ENCODE results near the gene CRYBB1.

Gene CRYBB1

DNA sequence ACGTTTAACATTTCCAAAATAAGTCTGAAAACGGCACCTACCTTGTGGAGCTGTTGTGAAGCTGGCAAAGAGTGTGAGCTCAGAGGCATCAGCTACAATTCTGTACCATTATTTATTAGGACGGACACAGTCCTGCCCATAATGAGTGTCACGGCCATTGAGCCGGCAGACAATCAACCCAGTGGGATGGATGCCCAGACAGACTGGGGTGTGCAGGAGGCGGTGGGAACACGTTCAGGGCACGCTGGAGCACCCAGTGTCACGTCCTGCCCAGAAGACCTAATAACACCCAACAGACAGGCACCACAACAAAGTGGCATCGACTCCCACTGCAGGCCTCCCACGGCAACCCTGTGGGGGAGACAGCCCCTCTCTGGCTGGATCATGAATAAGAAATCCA, 62.3 kb downstream of the CRYBB1 start:
- H3K4me1 ChIP-seq, result peaks cover 0 to 12% (median 9%) of the 10 kb centered on the region in 4 donors
- H3K9me3 ChIP-seq, result no peaks in the 10 kb centered on the region
- intact Hi-C loops (cut with DNase I; ENCODE audit: low total_unique reads), result no loop called here
- TF ChIP-seq, protein P1, sequence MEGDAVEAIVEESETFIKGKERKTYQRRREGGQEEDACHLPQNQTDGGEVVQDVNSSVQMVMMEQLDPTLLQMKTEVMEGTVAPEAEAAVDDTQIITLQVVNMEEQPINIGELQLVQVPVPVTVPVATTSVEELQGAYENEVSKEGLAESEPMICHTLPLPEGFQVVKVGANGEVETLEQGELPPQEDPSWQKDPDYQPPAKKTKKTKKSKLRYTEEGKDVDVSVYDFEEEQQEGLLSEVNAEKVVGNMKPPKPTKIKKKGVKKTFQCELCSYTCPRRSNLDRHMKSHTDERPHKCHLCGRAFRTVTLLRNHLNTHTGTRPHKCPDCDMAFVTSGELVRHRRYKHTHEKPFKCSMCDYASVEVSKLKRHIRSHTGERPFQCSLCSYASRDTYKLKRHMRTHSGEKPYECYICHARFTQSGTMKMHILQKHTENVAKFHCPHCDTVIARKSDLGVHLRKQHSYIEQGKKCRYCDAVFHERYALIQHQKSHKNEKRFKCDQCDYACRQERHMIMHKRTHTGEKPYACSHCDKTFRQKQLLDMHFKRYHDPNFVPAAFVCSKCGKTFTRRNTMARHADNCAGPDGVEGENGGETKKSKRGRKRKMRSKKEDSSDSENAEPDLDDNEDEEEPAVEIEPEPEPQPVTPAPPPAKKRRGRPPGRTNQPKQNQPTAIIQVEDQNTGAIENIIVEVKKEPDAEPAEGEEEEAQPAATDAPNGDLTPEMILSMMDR (IDR thresholded peaks at IDR 0.05), result no peak
- no peaks in the 10 kb centered on the region for H3K27me3 ChIP-seq
- H3K36me3 ChIP-seq, result no peaks in the 10 kb centered on the region
- H3K4me3 ChIP-seq, result no peak overlapping the region
- H3K27ac ChIP-seq, result no peak overlapping the region
- DNase-seq, result no peak

DNA sequence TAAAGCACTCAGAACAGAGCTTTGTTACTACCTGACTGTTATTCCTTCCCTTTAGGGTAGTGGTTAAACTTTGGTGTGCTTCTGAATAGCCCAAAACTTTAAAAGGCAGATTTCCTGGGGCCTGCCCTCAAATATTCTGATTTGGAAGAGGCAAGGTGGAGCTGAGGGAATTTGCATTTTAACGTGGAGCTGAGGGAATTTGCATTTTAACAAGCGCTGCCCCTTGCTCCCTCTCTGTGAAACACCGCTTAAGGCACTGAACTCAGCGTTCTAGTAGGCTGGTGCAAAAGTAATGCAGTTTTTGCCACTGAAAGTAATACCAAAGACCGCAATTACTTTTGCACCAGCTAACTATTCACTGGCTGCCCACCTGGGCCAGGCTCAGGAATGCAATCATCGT, 62.9 kb downstream of the CRYBB1 start:
- no peak overlapping the region for H3K27ac ChIP-seq
- intact Hi-C loops (cut with DNase I; ENCODE audit: low total_unique reads), result no loop called here
- no peaks in the 10 kb centered on the region for H3K27me3 ChIP-seq
- H3K9me3 ChIP-seq, result no peaks in the 10 kb centered on the region
- H3K4me1 ChIP-seq, result peaks cover 0 to 17% (median 14%) of the 10 kb centered on the region in 4 donors
- no peaks in the 10 kb centered on the region for H3K36me3 ChIP-seq
- no peak for DNase-seq
- TF ChIP-seq, protein P1 (IDR thresholded peaks at IDR 0.05), result no peak
- no peak overlapping the region for H3K4me3 ChIP-seq

DNA sequence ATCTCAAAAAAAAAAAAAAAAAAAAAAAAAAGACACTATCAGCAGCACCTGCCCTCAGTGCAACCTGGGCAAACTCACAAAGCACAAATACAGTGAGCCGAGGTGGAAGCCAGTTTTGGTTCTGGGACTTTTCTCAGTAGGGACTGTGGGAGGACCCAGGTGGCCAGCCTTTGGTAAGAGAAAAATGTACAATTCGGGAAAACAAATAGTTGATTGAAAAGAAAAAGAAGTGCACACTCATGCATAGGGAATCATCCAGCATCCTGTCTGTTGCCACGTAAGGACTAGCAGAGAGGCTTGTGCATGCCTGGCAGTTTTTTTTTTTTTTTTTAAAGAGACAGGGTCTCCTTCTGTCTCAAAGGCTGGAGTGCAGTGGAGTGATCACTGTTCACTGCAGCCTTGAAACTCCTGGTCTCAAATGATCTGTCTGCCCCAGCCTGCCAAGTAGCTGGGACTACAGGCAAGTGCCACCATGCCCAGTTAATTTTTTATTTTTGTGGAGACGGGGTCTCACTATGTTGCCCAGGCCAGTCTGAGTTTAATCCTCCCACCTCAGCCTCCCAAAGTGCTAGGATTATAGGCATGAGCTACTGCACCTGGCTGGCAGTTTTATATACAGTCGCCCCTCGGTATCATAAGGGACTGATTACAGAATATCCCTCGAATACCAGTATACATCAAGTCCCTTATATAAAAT, 64.6 kb downstream of the CRYBB1 start:
- no peak for DNase-seq
- Histone ChIP-seq H3K36me3 (no peaks in the 10 kb centered on the region), H3K9me3 (no peaks in the 10 kb centered on the region), H3K4me1 (peaks cover 0 to 19% (median 14%) of the 10 kb centered on the region in 4 donors), H3K27ac (no peak overlapping the region), H3K27me3 (no peaks in the 10 kb centered on the region), H3K4me3 (no peak overlapping the region)
- intact Hi-C loops (cut with DNase I; ENCODE audit: low total_unique reads), result no loop called here
- TF ChIP-seq, protein P1 (IDR thresholded peaks at IDR 0.05), result no peak

DNA sequence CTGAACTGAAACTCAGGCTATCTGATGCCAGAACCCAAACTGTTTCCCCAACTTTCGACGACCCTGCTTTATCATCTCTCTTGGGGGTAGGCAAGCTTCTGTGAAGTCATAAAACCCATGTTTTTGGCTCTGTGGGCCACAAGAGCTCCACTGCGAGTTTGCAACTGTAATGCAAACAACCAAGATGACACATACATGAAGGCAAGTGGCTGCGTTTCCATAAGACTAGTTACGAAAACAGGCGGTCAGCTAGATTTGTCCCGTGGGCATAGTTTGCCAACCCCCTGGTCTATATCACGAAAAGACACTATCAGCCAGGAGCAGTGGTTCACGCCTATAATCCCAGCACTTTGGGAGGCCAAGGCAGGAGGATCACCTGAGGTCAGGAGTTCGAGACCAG, 65.4 kb downstream of the CRYBB1 start:
- TF ChIP-seq, protein P1 (IDR thresholded peaks at IDR 0.05), result no peak
- H3K4me1 ChIP-seq, result peaks cover 0 to 19% (median 14%) of the 10 kb centered on the region in 4 donors
- H3K36me3 ChIP-seq, result no peaks in the 10 kb centered on the region
- no peaks in the 10 kb centered on the region for H3K27me3 ChIP-seq
- H3K9me3 ChIP-seq, result no peaks in the 10 kb centered on the region
- no peak overlapping the region for H3K4me3 ChIP-seq
- intact Hi-C loops (cut with DNase I; ENCODE audit: low total_unique reads), result no loop called here
- DNase-seq, result no peak
- no peak overlapping the region for H3K27ac ChIP-seq

DNA sequence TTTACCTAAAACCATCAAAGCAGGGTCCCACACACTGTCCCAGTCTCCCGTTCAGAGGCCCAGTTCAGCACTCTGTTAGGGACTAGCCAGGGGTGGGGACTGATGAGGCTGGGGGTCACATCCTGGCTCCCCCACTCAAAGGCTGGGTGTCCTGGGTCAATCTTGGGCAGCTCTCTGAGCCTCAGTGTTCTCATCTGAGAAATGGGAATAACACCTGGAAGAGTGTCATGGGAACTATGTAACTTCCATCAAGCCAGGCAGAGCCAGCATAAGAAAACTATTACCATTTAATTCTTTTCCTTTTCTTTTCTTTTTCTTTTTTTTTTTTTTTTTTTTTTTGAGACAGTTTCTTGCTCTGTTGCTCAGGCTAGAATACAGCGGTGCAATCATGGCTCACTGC, 66.3 kb downstream of the CRYBB1 start:
- peaks cover 0 to 19% (median 14%) of the 10 kb centered on the region in 4 donors for H3K4me1 ChIP-seq
- H3K27me3 ChIP-seq, result no peaks in the 10 kb centered on the region
- peak overlapping the region; percentile 36 to 73 for H3K27ac ChIP-seq
- H3K4me3 ChIP-seq, result no peak overlapping the region
- intact Hi-C loops (cut with DNase I; ENCODE audit: low total_unique reads), result no loop called here
- H3K36me3 ChIP-seq, result no peaks in the 10 kb centered on the region
- TF ChIP-seq, protein P1 (IDR thresholded peaks at IDR 0.05), result no peak
- no peak for DNase-seq
- no peaks in the 10 kb centered on the region for H3K9me3 ChIP-seq
